Endothelial cell of umbilical vein (primary cell): ENCODE data around the gene DENND6A.

ENCODE experiments used
- EZH2 ChIP-seq: IDR thresholded peaks from 2 replicates; pipeline ENCODE4 v1.6.1; 2012; ENCODE audit warnings: borderline replicate concordance, low read depth, mild to moderate bottlenecking, moderate library complexity, low read length, inconsistent platforms; ENCODE audit not compliant: severe bottlenecking
- FOS ChIP-seq: IDR thresholded peaks from 2 replicates; pipeline ENCODE4 v1.6.1; 2011; ENCODE audit warnings: mild to moderate bottlenecking, low read length, moderate library complexity, borderline replicate concordance; ENCODE audit not compliant: insufficient read depth
- JUN ChIP-seq: IDR thresholded peaks from 2 replicates; pipeline ENCODE4 v1.6.1; 2011; ENCODE audit warnings: borderline replicate concordance, low read depth; ENCODE audit not compliant: insufficient read length, insufficient read depth
- POLR2A ChIP-seq: IDR thresholded peaks from 2 replicates; pipeline ENCODE4 v1.6.1; 2012; ENCODE audit warnings: low read depth, mild to moderate bottlenecking, control low read depth, low read length
- POLR2AphosphoS5 ChIP-seq: IDR thresholded peaks from 2 replicates; pipeline ENCODE4 v1.6.1; 2012; ENCODE audit warnings: low read depth, mild to moderate bottlenecking, control low read depth, low read length, moderate library complexity; ENCODE audit not compliant: insufficient read depth
- TF ChIP-seq, protein P1 (sequence below), 2 donors: IDR thresholded peaks; 1 replicate in 1 of 2; 2 replicates in 1 of 2; pipeline ENCODE4 v1.5.1; 2011; ENCODE audit warnings: low read length in 2 of 2, mild to moderate bottlenecking in 2 of 2, moderate library complexity in 2 of 2, control low read depth in 1 of 2, inconsistent platforms in 1 of 2, low read depth in 1 of 2; ENCODE audit not compliant: insufficient read depth in 1 of 2; ENCODE audit errors: extremely low read depth in 1 of 2

- TF ChIP-seq POLR2AphosphoS5 (no peak), EZH2 (no peak), POLR2A (no peak), JUN (no peak), FOS (no peak)
- TF ChIP-seq, protein P1, sequence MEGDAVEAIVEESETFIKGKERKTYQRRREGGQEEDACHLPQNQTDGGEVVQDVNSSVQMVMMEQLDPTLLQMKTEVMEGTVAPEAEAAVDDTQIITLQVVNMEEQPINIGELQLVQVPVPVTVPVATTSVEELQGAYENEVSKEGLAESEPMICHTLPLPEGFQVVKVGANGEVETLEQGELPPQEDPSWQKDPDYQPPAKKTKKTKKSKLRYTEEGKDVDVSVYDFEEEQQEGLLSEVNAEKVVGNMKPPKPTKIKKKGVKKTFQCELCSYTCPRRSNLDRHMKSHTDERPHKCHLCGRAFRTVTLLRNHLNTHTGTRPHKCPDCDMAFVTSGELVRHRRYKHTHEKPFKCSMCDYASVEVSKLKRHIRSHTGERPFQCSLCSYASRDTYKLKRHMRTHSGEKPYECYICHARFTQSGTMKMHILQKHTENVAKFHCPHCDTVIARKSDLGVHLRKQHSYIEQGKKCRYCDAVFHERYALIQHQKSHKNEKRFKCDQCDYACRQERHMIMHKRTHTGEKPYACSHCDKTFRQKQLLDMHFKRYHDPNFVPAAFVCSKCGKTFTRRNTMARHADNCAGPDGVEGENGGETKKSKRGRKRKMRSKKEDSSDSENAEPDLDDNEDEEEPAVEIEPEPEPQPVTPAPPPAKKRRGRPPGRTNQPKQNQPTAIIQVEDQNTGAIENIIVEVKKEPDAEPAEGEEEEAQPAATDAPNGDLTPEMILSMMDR (IDR thresholded peaks at IDR 0.05; ENCODE audit: extremely low read depth in 1 of 2, insufficient read depth in 1 of 2, low read depth in 1 of 2, low read length in 2 of 2), result no peak
Measured at GRCh38 chr3:57680046-57680445, 12.8 kb downstream of the DENND6A start.
